ENCODE results near the gene CCDC85C.

CCDC85C gene

DNA sequence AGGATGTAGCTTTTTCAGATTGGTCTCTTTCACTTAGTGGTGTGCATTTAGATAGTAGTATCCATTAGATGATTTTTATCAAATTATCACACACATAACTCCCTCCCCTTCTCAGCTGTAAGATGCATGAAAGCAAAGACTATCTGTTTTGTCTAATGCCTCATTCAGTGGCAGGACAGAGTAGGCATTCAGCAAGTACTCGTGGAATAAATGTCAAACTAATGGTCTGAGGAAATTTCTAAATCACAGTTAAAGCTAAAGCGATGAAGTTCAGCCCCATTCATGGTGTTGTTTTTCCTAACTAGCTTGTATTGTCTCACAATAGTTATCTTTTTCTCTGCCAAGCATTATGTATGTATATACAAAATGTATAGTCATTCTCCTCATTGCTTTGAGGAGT is 106.7 kb downstream of the CCDC85C start:
- H3K9ac ChIP-seq (ENCODE audit: low read depth, low read length), result no peak overlapping the region
- peaks cover 90% of the 10 kb centered on the region for H3K36me3 ChIP-seq (ENCODE audit: control insufficient read depth, insufficient read depth, low read length)
- H3K4me1 ChIP-seq (ENCODE audit: control insufficient read depth, insufficient read depth, low read length), result peaks cover 7% of the 10 kb centered on the region
- H3K27me3 ChIP-seq (ENCODE audit: control insufficient read depth, insufficient read depth, low read length), result no peaks in the 10 kb centered on the region
- H3K9me3 ChIP-seq (ENCODE audit: control insufficient read depth, insufficient read depth, low read length), result no peaks in the 10 kb centered on the region
- no peak overlapping the region for H3K27ac ChIP-seq (ENCODE audit: low read depth, low read length)
- H3K4me3 ChIP-seq (ENCODE audit: low read depth, low read length), result no peak overlapping the region

DNA sequence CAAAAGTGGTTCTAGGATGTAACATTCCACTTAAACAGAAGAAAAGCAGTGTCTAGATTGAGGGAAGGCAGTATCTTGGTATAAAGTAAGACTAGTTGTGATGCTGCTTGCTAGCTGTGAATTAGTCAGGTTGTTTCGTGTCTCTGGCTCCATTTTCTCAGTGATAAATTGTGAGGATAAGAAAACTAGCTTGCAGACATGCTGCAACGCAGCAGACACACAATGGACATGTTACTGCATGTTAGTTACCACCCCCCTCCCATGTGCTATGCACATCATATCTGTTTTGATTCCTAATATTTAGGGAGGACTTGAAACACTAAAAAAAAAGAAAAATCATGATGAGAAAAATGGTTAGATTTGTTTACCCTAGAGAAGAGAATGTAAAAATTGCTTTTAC is 119.9 kb downstream of the CCDC85C start:
- no peaks in the 10 kb centered on the region for H3K36me3 ChIP-seq (ENCODE audit: control insufficient read depth, insufficient read depth, low read length)
- no peak overlapping the region for H3K27ac ChIP-seq (ENCODE audit: low read depth, low read length)
- H3K9me3 ChIP-seq (ENCODE audit: control insufficient read depth, insufficient read depth, low read length), result no peaks in the 10 kb centered on the region
- no peaks in the 10 kb centered on the region for H3K27me3 ChIP-seq (ENCODE audit: control insufficient read depth, insufficient read depth, low read length)
- H3K4me3 ChIP-seq (ENCODE audit: low read depth, low read length), result no peak overlapping the region
- peaks cover 12% of the 10 kb centered on the region; the same call in 1 of the 2 replicates for H3K4me1 ChIP-seq (ENCODE audit: control insufficient read depth, insufficient read depth, low read length)
- H3K9ac ChIP-seq (ENCODE audit: low read depth, low read length), result no peak overlapping the region

DNA sequence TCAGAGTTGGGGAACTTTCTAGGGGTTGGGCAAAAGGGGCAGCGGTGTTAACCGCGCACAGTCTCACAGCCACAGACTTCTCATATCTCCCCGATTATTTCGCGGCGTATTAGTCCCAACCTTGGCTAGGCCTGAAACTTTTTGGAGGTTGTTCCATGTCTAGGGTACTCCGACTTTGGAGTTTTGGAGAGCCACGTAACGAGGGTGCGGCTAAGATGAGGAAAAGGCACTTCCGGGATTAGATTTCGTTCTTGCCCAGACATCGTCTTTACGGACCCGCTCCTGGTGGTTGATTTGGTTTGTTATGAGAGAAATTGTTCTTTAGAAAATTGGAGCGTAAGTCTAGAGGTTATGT is 122.3 kb downstream of the CCDC85C start:
- Histone ChIP-seq H3K36me3 (ENCODE audit: control insufficient read depth, insufficient read depth, low read length) (no peaks in the 10 kb centered on the region), H3K4me1 (ENCODE audit: control insufficient read depth, insufficient read depth, low read length) (peaks cover 16% of the 10 kb centered on the region; the same call in 1 of the 2 replicates), H3K4me3 (ENCODE audit: low read depth, low read length) (peak overlapping the region; percentile 78), H3K9ac (ENCODE audit: low read depth, low read length) (peak overlapping the region; percentile 91), H3K9me3 (ENCODE audit: control insufficient read depth, insufficient read depth, low read length) (no peaks in the 10 kb centered on the region), H3K27me3 (ENCODE audit: control insufficient read depth, insufficient read depth, low read length) (no peaks in the 10 kb centered on the region), H3K27ac (ENCODE audit: low read depth, low read length) (peak overlapping the region; percentile 95)

DNA sequence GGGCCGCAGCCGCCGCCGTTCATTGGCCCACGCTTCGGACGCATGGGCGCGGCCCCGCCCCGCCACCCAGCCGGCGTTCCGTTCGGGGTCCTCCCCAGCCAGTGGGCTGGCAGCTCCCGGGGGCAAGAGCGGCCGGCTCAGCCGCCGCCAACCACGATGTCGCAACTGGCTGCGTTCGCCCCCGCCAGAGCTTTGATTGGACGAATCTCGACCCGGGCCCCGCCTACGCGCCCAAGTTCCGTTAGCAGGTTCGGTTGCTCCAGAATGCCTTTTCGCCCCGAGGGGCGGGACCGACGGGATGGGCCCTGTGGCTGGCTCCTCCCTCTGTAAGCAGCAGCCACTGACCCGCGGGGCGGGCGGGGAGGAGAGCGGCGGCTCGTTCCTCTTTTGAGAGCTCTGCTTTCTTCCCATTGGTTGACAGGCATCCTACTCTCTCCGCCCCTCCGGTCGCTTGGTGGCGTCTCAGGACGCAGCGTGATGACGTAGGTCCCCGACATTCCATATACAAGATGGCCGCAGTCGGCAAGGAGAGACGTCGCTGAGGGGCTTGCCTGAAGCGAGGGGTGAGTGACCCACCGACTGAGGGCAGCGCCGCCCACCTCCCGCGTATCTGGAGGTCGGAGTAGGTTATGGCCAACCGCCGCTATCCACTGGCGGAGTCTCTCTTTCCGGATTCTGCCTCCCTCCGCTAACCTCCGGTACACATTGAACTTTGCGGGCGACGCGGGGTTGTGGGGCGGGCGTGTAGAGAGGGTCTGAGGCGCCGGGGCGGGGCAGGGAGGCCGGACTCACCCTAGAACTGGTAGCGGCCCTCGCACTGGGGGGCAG is 122.9 kb downstream of the CCDC85C start, which contains the start of gene CCNK:
TSS of gene CCNK (plus strand) at position 493 of the 828 bp plus-strand sequence. CDS start 11,269 bp downstream, outside the sequence.
- H3K9ac ChIP-seq (ENCODE audit: low read depth, low read length), result peak within 1 kb of the TSS; percentile 91
- H3K4me3 ChIP-seq (ENCODE audit: low read depth, low read length), result peak within 1 kb of the TSS; percentile 78
- no peaks in the 10 kb centered on the region for H3K36me3 ChIP-seq (ENCODE audit: control insufficient read depth, insufficient read depth, low read length)
- peak within 1 kb of the TSS; percentile 95 for H3K27ac ChIP-seq (ENCODE audit: low read depth, low read length)
- H3K4me1 ChIP-seq (ENCODE audit: control insufficient read depth, insufficient read depth, low read length), result peaks cover 16% of the 10 kb centered on the region; the same call in 1 of the 2 replicates
- no peaks in the 10 kb centered on the region for H3K9me3 ChIP-seq (ENCODE audit: control insufficient read depth, insufficient read depth, low read length)
- H3K27me3 ChIP-seq (ENCODE audit: control insufficient read depth, insufficient read depth, low read length), result no peaks in the 10 kb centered on the region

DNA sequence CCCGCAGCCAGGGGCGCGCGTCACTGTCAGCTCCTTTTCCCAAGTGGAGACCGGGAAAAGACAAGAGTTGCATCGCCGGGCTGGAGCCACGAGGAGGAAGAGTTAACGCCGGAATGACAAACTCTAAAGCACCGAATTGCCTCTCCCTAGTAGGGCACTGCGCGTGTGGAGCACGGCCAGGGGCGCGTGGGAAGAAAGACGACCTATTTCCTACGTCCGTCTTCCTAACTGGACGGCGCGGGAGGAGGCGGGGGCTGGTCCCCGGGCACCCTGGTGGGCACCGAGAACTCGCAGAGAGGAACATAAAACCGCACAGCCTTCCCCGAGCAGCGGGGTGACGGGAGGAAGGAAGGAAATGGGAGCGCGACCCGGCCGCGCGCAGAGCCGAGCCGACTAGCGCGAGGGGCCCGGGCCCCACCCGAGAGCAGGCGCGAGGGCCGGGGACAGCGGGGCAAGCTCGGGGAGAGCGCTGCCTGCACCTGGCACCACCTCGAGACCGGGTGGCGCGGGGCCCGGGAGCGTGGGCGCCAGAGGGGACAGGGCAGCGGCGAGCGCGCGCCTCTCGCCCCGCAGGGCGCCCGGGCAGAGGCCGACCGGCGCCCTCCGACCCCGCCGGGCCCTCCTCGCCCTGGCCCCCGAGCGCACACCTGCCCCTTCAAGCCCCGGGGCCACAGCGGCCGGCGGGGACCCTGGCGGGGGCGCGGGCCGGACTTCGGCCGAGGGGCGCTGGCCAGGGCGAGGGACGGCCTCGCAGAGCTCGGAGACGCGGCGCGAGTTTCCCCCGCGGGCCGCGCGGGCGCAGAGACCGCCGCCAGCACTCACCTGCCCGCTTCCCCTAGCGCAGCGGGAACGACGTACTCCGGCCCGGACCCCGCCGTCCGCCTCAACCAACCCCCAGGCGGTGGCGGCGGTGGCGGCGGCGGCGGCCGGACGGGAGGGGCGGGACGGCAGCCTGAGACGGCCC is 123.8 kb downstream of the CCDC85C start, which contains the start of gene SETD3:
TSS of gene SETD3 (minus strand) at position 954 of the 964 bp plus-strand sequence. CDS start 15,054 bp downstream, outside the sequence.
- Histone ChIP-seq H3K9me3 (ENCODE audit: control insufficient read depth, insufficient read depth, low read length) (no peaks in the 10 kb centered on the region), H3K27me3 (ENCODE audit: control insufficient read depth, insufficient read depth, low read length) (no peaks in the 10 kb centered on the region), H3K4me3 (ENCODE audit: low read depth, low read length) (peak within 1 kb of the TSS; percentile 78), H3K9ac (ENCODE audit: low read depth, low read length) (peak within 1 kb of the TSS; percentile 91), H3K4me1 (ENCODE audit: control insufficient read depth, insufficient read depth, low read length) (peaks cover 23% of the 10 kb centered on the region; the same call in 1 of the 2 replicates), H3K36me3 (ENCODE audit: control insufficient read depth, insufficient read depth, low read length) (no peaks in the 10 kb centered on the region), H3K27ac (ENCODE audit: low read depth, low read length) (peak within 1 kb of the TSS; percentile 95)

DNA sequence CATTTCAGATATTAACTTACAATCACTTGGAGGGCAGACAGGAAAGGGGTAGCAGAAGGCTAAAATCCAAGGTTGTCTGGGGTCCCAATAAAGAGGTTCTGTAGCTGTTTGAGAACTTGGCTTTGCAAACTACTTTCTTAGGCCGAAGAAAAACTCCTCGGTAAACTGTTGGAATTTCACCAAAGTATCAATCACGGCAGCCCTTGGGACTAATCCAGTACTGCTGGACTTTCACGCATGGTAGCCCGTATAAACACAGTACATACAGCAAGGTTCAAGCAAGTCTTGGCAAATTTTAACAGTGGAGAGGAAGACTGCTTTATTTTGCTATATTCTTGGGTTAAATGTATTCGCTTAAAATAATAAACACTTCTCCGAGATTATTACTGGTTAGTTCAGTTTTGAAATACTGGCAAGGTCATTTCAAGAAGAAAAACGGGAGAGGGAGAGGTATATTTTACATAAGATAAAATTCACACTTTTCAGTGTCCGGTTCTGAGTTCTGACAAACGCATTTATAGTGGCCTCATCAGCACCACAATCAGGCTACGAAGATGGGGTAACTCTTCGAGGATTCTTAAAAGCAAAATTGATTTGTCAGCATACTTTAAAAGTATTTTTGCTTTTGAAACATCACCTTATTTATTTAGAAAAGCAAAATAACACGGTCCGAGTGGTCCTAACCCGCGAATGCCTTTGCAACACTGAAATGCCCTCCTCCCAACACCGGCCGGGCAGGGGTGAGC is 124.7 kb downstream of the CCDC85C start:
- H3K27ac ChIP-seq (ENCODE audit: low read depth, low read length), result peak overlapping the region; percentile 87
- H3K4me1 ChIP-seq (ENCODE audit: control insufficient read depth, insufficient read depth, low read length), result peaks cover 25% of the 10 kb centered on the region; the same call in 1 of the 2 replicates
- no peaks in the 10 kb centered on the region for H3K27me3 ChIP-seq (ENCODE audit: control insufficient read depth, insufficient read depth, low read length)
- no peaks in the 10 kb centered on the region for H3K36me3 ChIP-seq (ENCODE audit: control insufficient read depth, insufficient read depth, low read length)
- H3K4me3 ChIP-seq (ENCODE audit: low read depth, low read length), result peak overlapping the region; percentile 78
- no peak overlapping the region; the same call in 1 of the 2 replicates for H3K9ac ChIP-seq (ENCODE audit: low read depth, low read length)
- H3K9me3 ChIP-seq (ENCODE audit: control insufficient read depth, insufficient read depth, low read length), result no peaks in the 10 kb centered on the region

DNA sequence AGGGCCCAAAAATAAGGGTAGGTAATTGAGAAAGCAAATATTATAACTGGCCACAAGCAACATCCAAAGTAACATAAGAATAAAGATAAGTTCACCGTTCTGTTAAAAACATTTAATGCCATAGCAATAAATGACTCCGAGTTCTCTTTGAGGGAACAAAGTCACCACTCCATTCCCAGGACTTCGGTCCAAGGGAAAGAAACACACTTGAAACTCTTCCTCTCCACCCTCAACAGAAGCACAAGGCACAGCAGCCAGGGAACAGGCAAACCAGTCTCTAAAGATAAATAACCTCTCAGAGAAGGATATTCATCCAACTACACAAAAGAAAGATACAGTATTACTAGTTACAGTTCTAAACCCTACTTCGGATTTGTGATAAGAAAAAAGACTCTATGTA is 125.9 kb downstream of the CCDC85C start:
- Histone ChIP-seq H3K27me3 (ENCODE audit: control insufficient read depth, insufficient read depth, low read length) (no peaks in the 10 kb centered on the region), H3K4me3 (ENCODE audit: low read depth, low read length) (no peak overlapping the region), H3K4me1 (ENCODE audit: control insufficient read depth, insufficient read depth, low read length) (peaks cover 32% of the 10 kb centered on the region), H3K9ac (ENCODE audit: low read depth, low read length) (no peak overlapping the region), H3K27ac (ENCODE audit: low read depth, low read length) (no peak overlapping the region), H3K36me3 (ENCODE audit: control insufficient read depth, insufficient read depth, low read length) (no peaks in the 10 kb centered on the region), H3K9me3 (ENCODE audit: control insufficient read depth, insufficient read depth, low read length) (no peaks in the 10 kb centered on the region)

DNA sequence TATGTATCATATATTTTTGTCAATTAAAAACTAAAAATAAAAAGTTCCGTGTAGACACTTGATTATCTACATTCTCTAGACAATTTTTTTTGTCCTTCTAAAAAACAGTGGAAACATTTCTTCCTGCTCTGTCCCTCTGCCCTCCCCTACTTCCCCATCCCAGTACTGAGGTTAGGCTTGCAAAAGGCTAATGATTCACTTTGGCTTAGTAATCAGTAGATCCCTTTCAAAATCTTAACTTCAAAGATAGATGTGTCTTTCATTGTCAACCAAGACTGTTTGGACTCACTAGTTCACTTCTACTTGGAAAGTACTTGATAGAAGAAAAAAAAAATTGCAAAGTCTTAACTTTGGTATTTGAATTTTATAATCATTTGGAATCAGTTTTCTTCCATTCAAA is 127.1 kb downstream of the CCDC85C start:
- Histone ChIP-seq H3K9me3 (ENCODE audit: control insufficient read depth, insufficient read depth, low read length) (no peaks in the 10 kb centered on the region), H3K4me1 (ENCODE audit: control insufficient read depth, insufficient read depth, low read length) (peaks cover 27% of the 10 kb centered on the region), H3K9ac (ENCODE audit: low read depth, low read length) (no peak overlapping the region), H3K4me3 (ENCODE audit: low read depth, low read length) (no peak overlapping the region), H3K27me3 (ENCODE audit: control insufficient read depth, insufficient read depth, low read length) (no peaks in the 10 kb centered on the region), H3K36me3 (ENCODE audit: control insufficient read depth, insufficient read depth, low read length) (no peaks in the 10 kb centered on the region), H3K27ac (ENCODE audit: low read depth, low read length) (no peak overlapping the region)

DNA sequence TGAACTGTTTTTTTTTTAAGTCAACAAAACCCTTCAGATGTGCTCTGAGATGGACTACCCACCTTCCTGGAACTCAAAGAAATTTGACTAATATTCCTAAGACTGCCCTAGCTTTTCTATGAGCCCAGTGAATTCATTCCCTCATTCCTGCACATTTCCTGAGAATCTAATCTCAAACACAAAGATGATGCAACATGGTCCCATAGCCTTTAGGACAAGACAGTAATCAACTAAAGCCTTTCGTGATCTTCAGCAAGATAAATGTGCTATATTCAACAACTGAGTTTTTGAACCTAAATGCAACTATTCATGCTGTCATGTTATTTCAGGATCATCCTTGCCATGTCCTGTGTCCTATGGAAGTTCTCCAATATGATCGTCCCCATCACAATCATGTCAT is 128.3 kb downstream of the CCDC85C start:
- H3K9ac ChIP-seq (ENCODE audit: low read depth, low read length), result no peak overlapping the region
- no peaks in the 10 kb centered on the region for H3K9me3 ChIP-seq (ENCODE audit: control insufficient read depth, insufficient read depth, low read length)
- H3K27ac ChIP-seq (ENCODE audit: low read depth, low read length), result peak overlapping the region; percentile 13
- no peak overlapping the region for H3K4me3 ChIP-seq (ENCODE audit: low read depth, low read length)
- H3K36me3 ChIP-seq (ENCODE audit: control insufficient read depth, insufficient read depth, low read length), result no peaks in the 10 kb centered on the region
- H3K4me1 ChIP-seq (ENCODE audit: control insufficient read depth, insufficient read depth, low read length), result peaks cover 27% of the 10 kb centered on the region
- no peaks in the 10 kb centered on the region for H3K27me3 ChIP-seq (ENCODE audit: control insufficient read depth, insufficient read depth, low read length)

DNA sequence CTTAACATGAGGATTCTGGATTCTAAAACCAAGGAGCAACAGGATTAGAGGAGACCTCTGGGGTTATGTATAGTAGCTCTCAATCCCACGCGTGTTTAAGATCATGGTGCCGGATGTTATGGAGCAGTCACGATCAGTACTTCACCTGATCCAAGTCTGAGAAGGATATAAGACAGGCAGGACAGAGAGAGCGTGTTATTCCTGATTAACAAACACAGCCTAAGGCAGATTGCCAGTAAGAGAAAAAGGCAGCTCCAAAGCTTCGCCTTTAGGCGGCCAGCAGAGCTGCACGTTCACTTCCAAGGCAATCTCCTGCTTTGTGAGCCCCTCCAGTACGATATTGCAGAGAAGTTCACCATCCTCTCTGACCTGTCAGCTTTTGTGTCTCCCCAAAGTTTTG is 128.8 kb downstream of the CCDC85C start:
- H3K4me1 ChIP-seq (ENCODE audit: control insufficient read depth, insufficient read depth, low read length), result peaks cover 28% of the 10 kb centered on the region
- H3K36me3 ChIP-seq (ENCODE audit: control insufficient read depth, insufficient read depth, low read length), result no peaks in the 10 kb centered on the region
- H3K9me3 ChIP-seq (ENCODE audit: control insufficient read depth, insufficient read depth, low read length), result no peaks in the 10 kb centered on the region
- H3K27ac ChIP-seq (ENCODE audit: low read depth, low read length), result peak overlapping the region; percentile 13
- H3K9ac ChIP-seq (ENCODE audit: low read depth, low read length), result no peak overlapping the region
- H3K4me3 ChIP-seq (ENCODE audit: low read depth, low read length), result no peak overlapping the region
- no peaks in the 10 kb centered on the region for H3K27me3 ChIP-seq (ENCODE audit: control insufficient read depth, insufficient read depth, low read length)
